ENCODE results near the gene SUFU.

- TF ChIP-seq CTCF (IDR thresholded peaks at IDR 0.05): no peak
- no peak for TF ChIP-seq FOXP1 (CRISPR knock-in tag; IDR thresholded peaks at IDR 0.05; ENCODE audit: borderline replicate concordance)
- TF ChIP-seq ATF2 (CRISPR knock-in tag; IDR thresholded peaks at IDR 0.05; ENCODE audit: borderline replicate concordance, low read depth): no peak
- no peak for TF ChIP-seq ZNF317 (CRISPR knock-in tag; IDR thresholded peaks at IDR 0.05; ENCODE audit: borderline replicate concordance, low read depth)
- TF ChIP-seq NFYB (CRISPR knock-in tag; conservative IDR thresholded peaks at IDR 0.05; ENCODE audit: low read depth): no peak
- TF ChIP-seq IRF2 (CRISPR knock-in tag; IDR thresholded peaks at IDR 0.05; ENCODE audit: borderline replicate concordance, low read depth): no peak
- no peak for TF ChIP-seq FOXP4 (CRISPR knock-in tag; IDR thresholded peaks at IDR 0.05)
- TF ChIP-seq MLX (CRISPR knock-in tag; IDR thresholded peaks at IDR 0.05): no peak
- TF ChIP-seq CREB1 (CRISPR knock-in tag; IDR thresholded peaks at IDR 0.05): no peak
- no peak for TF ChIP-seq ESRRA (CRISPR knock-in tag; IDR thresholded peaks at IDR 0.05; ENCODE audit: borderline replicate concordance)
- no peak for TF ChIP-seq MAX (CRISPR knock-in tag; IDR thresholded peaks at IDR 0.05)
- TF ChIP-seq SP1 (CRISPR knock-in tag; conservative IDR thresholded peaks at IDR 0.05): no peak
- TF ChIP-seq AFF4 (CRISPR knock-in tag; IDR thresholded peaks at IDR 0.05; ENCODE audit: borderline replicate concordance): no peak
- TF ChIP-seq JAZF1 (CRISPR knock-in tag; IDR thresholded peaks at IDR 0.05): no peak
Measured at GRCh38 chr10:102631525-102632393, 128.0 kb downstream of the SUFU start.
